ENCODE data around the gene MTMR3.
"Not testable (repeated sequence)": the region's sequence is repeated elsewhere in the genome, so short reads cannot be mapped to it uniquely, and the experiment has no call there.

MTMR3 gene

GRCh38 chr22:30061094-30061493 lies 178.1 kb downstream of the MTMR3 start:
- DNase-seq, result not testable (repeated sequence)

- DNase-seq, result no peak
Observed at GRCh38 chr22:30062259-30062658, 179.3 kb downstream of the MTMR3 start.

GRCh38 chr22:30062950-30063349 lies 180.0 kb downstream of the MTMR3 start:
- DNase-seq, result no peak

GRCh38 chr22:30064172-30064571 lies 181.2 kb downstream of the MTMR3 start:
- DNase-seq, result no peak

GRCh38 chr22:30073743-30074142 lies 190.8 kb downstream of the MTMR3 start:
- DNase-seq, result no peak

GRCh38 chr22:30074147-30074546 lies 191.2 kb downstream of the MTMR3 start:
- DNase-seq, result no peak

GRCh38 chr22:30074994-30075393 lies 192.0 kb downstream of the MTMR3 start:
- no peak for DNase-seq

GRCh38 chr22:30077279-30077880 lies 194.4 kb downstream of the MTMR3 start:
- no peak for DNase-seq

- no peak for DNase-seq
Observed at GRCh38 chr22:30078320-30079311, 195.6 kb downstream of the MTMR3 start.

- no peak for DNase-seq
Observed at GRCh38 chr22:30079952-30080533, 197.1 kb downstream of the MTMR3 start, which contains the start of gene HORMAD2. TSS of gene HORMAD2 (plus strand) at chr22:30080464. CDS start at chr22:30093953, 13,489 bp downstream.
